CD4-positive, alpha-beta T cell treated with Interleukin-15 for 4 hours (primary cell): ENCODE data around the gene NYAP2.

Experiments
- DNase-seq: peaks from one replicate; pipeline ENCODE4 v3.0.0-alpha.2; 2020; ENCODE audit warnings: low spot score

Gene NYAP2

DNA sequence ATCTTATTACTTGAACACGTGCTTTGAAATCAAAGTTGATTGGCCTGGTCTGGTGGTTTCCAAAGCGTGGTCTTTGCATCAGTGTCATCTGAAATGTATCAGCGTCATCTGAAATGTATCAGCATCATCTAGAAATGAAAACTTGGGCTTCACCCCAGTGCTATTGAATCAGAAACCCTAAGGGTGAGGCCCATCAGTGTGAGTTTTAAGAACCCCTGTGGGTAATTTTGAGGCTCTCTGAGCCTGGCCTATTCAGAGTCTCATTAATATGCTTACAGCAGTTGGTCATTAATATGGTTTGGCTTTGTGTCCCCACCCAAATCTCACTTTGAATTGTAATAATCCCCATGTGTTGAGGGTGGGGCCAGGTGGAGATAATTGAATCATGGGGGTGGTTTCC, 85.2 kb downstream of the NYAP2 start:
- no peak for DNase-seq

DNA sequence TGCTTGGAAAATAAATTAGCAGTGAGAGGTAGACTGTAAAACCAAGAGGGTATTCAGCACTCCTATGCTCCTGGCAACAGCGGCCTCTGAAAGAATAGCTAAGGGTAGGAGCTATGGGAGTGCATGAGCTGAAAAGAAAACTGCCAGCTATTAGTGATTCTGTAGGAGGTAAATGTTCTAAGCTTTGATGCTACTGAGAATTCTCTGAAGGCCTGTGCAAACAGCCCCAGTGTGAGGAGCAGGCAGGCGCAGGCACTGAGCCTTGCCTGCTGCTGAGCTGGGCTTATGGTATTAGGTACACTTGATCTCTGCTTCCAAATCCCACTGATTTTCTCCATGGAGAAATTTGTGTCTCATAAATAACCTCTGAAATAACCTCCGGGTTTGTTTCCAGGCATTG, 86.7 kb downstream of the NYAP2 start:
- DNase-seq: no peak

DNA sequence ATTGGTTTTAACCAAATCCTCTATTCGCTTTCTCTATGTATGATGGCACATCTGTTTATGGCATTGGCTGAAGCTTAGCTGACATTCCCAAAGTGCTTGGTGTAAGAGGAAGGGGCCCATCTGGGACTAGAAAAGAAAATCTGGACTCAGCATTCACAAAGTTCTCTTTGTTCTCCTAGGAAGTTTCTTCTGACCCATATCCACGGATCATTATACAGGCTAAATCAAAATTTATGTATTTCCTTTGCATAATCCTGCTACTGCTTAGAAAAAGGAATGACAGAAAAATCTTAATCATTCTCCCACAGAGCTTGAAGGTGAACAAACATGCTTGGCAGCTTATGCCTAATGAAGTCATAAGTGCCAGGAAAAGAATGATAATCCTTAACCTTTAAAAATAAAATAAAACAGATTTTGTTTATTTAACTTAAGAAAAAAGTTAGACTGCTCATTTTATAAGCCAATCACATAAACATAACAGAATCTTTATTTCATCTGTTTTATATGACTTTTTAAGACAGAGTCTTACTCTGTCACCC, 88.4 kb downstream of the NYAP2 start:
- no peak for DNase-seq

DNA sequence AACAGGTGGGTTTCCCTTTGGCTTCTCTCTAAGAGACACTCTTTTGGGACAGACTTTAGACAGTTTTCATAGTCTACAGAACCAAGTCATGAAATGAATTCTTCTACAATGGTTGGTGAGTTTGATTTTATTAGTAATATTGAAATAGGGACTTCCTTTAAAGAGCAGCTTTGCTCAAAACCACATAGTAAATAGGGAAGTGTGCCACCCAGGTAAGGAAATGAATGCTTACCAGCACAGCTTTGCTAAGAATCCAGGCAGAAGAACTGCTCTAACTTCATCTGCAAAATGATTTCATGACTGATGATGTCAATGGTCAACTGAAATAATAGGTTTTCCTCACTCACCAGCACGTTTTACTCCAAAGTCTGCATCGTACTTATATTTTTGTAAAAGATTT, 89.2 kb downstream of the NYAP2 start:
- DNase-seq: no peak

DNA sequence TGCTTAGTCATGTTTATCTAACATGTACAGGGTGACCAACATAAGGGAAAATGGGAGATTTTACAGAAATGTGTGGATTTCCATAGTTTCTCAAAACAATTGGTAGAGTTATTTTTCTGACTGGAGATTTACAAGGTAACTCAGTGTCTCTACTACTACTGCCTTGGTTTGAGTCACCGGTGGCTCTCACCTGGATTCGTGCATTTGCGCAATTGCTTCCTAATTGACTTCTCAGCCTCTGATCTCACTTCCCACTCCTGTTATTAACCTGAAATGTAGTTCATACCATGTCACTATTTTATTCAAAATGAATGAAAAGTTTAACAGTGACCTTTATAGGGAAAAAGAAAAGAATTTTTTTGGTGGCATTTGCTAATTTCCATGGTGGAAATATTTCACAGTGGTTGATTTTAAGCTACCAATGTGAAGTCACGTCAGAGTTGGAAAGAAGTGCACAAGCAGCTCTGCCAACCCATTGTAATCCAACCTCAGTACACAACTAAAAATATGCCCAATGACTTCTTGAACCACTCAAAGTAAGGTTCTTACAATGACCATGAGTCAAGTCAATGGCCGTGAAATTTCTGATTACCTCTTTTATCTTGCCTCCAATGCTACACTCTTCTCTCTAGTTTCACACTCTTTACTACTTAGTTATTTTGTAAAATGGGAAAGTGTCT, 94.0 kb downstream of the NYAP2 start:
- no peak for DNase-seq

DNA sequence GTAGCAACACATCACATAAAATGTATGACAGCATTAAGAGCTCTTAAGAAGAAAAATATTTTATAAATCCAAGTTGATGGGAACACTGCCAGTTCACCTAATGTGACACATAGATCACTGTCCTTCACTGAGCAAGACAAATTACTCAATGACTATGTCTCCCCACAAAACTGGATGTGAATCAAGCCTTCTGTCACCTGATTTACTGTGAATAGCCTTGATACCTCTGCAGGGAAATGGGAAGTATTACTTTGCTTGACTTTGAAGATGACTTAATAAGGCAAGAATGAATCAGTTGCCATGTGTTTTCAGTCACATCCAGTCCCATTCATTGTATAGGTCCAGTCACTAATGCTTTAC, 94.6 kb downstream of the NYAP2 start:
- DNase-seq: no peak

DNA sequence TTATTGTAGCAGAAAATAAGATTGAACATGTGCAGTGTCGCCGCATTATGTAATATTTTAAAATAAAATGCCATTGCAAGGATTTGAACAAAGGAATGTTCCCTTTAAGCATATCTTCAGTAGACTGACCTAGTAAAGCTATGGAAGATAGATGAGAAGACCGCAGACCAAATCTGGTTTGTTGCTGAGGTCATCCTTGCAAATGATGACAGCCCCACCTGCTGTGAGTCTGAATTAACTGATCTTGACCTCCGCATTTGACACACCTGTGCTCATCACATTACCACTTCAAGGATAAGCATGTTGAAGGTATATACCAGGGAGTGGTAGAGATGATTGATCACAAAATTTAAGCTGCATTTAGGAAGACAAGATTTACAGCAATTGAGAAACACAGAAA, 96.2 kb downstream of the NYAP2 start:
- no peak for DNase-seq

DNA sequence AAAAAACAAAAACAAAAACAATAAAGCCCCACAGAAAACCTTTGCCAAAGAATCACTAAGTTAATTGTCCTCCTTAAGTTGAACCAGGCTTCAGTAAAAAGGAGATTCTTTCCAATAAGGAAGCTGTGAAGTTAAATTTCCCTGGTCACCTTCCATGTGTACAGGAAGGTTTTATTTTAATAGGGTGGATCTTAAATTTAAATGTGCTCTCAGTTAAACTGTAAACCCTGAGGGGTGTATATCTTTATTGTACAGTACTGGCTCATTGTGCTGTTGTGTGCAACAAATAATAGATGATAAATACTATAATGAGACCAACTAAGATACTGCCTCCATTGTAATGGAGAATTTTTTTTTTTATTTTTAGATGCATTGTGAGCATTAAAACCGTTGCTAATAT, 97.1 kb downstream of the NYAP2 start:
- no peak for DNase-seq

DNA sequence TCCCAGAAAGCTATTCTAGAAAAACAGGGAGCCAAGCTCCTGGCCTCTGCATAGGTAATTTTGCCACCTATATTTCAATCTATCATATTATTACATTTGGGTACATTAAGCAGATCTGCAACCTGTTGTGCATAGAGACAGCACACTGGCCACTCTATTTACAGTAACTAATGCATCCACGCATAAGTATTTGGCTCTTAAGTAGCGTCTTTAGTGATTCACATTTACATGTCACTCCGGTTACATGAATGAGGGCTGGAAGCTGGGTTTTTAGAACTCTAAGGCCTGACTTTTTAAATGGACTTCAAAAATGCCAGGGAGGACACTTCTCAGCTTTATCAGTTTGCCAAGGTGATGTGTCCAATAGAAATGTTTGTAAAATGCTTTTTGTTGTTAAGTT, 97.7 kb downstream of the NYAP2 start:
- DNase-seq: no peak

DNA sequence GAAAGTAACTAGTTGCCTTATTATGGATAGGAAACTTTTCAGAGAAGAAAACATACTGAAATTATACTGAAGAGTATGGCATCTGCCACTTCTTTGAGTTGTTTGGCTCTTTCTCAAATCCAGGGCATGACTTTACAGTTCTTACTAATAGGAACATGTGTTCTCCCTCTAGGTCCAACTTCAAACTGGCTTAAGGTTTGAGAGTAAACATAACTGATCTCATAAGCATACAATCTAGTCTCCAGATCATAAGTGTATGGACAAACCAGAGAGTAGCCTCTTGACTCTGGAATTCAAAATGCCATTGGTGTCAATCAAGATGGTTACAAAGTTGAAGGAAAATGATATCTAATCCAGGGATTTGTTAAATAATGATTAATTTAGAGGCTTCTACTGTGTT, 101.5 kb downstream of the NYAP2 start:
- DNase-seq: no peak

DNA sequence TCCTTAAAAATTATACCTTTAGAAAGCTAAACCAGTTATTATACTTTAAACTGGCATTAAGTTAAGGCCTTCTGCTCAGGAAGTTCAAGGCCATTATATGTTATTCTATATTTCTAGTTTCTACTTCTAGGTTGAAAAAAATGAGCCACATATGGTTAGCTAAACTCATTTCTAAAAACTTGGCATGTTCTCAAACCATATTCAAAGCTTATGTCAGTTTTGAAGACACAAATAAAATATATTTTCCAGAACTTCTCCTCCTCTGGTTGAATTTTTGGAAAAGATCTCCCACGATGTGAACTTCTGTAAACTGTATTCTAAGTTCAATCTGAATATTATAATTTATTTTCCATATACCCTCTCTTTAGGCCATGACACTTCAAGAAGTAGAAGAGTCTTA, 103.5 kb downstream of the NYAP2 start:
- DNase-seq: no peak

DNA sequence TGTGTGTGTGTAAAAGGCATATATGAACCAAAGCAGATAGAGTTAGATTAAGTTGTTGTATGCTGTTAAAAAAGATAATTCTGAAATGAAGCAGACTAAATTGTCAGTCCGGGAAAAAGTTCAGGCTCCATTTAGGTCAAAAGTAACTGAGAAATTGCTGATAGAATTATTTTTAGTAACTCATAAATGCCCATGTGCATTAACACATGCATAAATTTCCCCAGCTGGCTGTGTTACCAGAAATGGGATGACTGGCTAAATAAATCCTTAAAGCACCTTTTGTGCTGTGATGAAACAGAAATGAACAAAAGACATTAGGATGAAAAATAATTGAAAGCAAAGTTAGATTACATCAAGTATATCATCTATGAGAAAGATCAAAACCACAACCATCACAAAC, 111.3 kb downstream of the NYAP2 start:
- no peak for DNase-seq

DNA sequence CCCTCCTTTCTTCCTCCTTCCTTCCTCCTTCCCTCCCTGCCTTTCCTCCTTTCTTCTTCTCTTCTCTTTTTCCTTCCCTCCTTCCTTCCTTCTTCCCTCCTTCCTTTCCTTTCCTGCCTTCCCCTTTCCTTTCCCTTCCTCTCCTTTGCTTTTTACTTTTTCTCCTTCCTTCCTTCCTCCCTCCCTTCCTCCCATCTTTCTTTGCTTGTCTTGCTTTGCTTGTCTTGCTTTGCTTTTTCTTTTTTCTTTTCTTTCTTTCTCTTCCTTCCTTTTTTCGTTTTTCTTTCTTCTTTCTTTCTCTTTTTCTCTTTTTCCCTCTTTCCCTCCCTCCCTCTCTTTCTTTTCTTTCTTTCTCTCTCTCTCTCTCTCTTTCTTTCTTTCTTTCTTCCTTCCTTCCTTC, 113.0 kb downstream of the NYAP2 start:
- no peak for DNase-seq

DNA sequence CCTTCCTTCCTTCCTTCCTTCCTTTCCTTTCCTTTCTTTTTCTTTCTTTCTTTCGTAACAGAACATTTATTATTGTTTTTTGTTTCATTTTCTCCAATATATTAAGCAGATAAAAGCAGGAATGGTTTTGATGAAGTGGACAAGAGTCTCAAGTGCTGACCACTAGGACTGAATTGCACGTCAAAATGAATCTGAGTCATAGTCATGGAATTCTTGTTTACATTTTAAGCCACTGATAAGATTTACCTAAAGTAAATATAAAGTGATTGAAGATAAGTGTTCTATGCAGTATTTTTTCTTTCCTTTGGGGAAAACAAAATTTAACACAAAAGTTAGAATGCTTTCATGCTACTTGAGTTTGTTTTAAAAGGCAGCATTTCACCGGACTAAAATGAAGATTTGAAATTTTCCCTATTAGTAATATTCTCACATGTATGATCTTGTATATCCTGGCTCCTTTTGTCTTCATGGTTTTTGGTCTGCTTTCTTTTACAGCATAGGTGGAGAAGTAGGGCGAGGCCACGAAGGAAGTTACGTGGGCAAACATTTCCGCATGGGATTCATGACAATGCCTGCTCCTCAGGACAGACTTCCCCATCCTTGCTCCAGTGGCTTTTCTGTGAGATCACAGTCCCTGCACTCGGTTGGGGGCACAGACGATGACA, 113.5 kb downstream of the NYAP2 start:
- DNase-seq: no peak

DNA sequence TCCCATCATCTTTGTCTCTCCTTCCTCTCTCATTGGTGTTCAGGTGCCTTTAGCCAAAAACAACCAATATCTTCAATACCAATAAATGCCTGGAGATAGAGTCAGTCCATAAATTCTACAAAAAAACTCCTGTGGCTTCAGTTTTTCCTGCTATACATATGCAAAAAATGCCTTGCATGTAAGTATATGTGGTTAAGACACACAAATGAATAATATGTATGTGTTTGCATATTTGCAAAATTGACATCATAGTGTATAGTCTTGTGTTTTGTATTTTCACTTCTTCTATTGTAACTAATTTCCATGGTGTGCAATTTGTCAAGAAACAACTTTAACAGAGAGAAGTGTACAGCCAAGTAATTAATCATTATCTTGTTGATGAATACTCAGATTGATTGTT, 115.5 kb downstream of the NYAP2 start:
- DNase-seq: no peak

DNA sequence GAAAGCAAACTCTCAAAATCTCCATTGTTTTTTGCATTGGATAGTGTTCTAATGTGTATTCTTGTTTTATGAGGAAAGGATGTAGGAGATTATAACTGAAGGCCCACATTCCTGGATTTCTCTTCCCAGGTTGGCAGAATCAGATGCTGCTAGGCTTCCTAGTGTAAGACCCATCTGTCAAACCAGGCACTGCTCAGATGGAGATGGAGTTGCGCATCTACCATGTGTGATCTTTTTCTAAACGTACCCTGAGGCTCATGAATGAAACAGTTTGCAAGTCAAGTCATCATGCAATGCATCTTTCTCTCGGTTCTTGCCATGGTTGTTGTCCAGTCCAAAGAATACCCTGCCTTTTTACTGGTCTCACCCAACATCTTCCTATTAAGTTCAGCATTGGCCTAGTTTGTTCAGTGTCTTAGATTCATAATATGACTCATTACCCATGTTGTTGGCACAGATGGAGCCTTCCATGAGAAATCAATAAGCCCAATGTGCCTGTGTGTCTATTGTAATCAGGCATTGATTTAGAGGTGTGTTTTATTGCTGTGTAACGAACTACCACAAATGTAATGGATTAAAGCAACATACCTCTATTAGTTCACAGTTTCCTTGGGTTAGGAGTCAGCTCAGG, 127.4 kb downstream of the NYAP2 start:
- DNase-seq: no peak

DNA sequence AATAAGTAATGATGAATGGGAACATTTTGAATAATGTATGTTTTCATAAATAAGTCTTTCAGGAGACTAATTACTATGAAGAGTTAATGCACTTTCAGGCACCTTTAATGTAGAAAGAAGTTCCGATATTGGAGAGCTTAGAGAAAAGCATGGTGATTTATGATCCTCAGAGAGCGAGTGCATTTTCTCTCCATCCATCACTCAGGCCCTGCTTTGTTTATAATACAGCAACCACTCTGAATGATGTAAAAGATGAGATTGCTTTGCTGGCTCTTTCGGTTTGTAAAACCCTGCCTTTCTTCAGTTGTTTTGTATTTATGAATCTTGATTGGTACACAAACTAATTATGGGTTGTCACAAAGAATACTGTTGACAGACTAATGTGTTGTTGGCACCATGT, 132.0 kb downstream of the NYAP2 start:
- DNase-seq: no peak

DNA sequence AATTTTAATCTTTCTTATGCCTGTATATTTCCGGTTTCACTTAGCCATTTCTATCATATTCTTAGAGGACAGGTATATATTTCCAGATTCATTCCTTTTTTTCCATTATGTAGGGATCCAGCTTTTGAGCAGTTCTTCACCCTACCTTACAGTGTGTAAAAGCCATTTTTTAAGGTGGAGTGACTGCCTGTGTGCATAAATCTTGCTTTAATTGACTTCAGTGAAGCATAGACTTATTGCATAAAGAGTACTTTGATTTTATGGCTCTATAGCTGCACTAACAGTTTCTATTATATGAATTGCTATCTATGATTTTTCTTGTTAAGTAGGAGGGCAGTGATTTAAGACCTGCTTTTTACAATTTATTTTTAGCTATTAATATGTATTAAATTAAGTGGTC, 132.6 kb downstream of the NYAP2 start:
- DNase-seq: no peak

DNA sequence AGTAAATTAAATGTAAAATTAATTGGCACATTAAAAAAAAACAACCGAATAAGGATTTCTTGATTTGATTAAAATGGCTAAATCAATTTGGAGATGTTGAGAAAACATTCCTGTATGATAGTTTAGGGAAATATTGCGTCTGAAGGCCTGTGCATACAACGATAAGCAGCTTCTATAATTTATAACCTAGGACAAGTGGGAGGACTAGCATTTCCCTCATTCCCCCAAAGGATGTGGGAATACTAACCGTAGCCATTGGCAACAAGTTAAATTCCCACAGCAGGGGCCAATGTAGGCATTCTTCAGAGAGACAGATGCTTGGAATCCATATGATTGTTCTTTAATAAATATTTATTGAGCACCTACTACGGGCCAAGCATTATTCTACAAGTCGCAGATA, 134.5 kb downstream of the NYAP2 start:
- no peak for DNase-seq

DNA sequence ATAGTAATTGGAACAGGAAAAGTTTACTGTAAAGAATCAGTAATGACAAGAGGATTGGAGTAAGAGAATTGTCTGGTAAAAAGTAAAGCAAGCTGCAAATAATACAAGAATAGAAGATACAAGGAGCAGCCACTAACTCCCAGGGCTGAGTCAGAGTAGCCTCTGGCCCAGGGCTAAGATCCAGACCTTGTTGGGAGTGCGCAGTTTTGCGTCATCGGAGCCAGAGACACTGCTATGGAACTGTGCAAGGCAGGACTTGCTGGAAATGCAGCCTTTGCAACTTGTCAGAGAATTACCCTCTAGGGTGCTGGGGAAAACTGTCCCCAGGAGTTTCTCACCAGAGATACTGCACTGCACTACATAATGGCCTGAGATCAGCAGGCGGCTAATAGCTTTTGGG, 135.2 kb downstream of the NYAP2 start:
- no peak for DNase-seq

DNA sequence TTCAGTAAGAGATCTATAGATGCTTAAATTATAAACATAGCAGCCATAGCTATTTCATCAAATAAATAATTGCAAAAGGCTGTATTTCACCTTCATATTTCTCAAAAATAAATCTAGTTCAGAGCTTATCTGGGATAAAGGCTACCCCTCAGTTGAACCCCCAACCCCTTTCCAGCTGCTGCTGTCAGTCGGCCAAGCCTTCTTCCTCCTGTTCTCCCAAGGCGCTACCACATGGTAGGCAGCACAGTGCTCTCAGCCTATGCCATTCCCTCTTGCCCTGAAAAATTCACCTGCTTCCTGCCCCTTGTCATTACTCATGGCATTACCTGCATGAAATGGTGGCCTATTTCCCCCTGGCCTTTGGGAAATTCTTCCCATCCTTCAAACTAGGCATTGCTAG, 136.5 kb downstream of the NYAP2 start:
- no peak for DNase-seq

DNA sequence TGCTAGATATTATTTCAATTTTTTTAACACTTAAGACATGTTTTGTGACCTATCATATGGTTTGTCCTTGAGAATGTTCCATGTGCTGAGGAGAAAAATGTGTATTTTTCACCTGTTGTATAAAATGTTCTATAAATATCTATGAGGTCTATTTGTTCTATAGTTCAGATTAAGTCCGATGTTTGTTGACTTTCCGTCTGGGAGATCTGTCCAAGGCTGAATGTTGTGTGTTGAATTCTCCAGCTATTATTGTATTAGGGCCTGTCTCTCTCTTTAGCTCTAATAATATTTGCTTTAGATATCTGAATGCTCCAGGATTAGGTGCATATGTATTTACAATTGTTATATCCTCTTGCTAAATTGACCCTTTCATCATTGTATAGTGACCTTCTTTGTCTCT, 144.1 kb downstream of the NYAP2 start:
- DNase-seq: no peak

DNA sequence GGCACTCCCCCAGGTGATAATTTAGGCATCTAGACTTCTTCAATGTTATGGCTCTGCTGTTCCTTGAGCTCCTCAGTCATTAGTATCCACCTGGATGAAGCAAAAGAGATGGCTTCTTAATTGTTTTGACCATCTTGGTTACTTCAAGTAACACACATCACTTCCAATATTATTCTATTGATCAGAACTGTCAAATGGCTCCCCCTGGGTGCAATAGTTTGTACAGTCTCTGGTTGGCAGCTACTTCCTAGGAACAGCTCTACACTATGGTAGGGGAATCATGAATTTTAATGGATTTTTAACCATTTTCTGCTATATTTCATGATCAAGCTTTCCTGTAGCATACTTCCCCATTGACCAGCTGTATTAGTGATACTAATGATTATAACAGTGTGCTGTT, 157.0 kb downstream of the NYAP2 start:
- no peak for DNase-seq
